Erythroblast (primary cell): ENCODE measurements around the gene ATL2.

Experiments
- GATA1 ChIP-seq: IDR thresholded peaks from 2 replicates; pipeline ENCODE4 v1.6.1; 2011; ENCODE audit warnings: low read depth, mild to moderate bottlenecking, control low read depth, low read length, moderate library complexity
- POLR2A ChIP-seq: IDR thresholded peaks from 2 replicates; pipeline ENCODE4 v1.6.1; 2011; ENCODE audit warnings: mild to moderate bottlenecking, low read length

DNA sequence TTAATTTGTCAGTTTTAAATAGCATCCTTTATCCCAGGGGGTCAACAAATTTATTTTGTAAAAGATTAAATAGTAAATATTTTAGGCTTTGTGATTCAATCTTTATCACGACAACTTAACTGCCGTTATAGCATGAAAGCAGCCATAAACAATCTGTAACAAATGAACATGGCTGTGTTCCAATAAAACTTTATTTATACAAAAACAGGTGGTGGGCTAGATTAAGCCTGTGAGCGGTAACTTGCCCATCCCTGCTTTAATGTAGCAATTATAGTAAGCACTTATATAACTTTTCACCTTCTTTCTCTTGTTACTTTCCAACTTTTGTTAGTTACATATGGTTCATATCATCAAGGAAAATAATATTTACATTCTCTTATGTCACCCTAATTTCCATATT lies 121.9 kb downstream of the ATL2 start:
- TF ChIP-seq POLR2A (no peak), GATA1 (no peak)
